NCI-H1694 (cell line): Measurements from ENCODE around the gene ZFYVE28.
"Not testable (repeated sequence)": the region's sequence is repeated elsewhere in the genome, so short reads cannot be mapped to it uniquely, and the experiment has no call there.

Source experiments
- DNase-seq: peaks from one replicate; lab custom pipeline; 2025; lab: John Stamatoyannopoulos, UW

ZFYVE28 gene

GRCh38 chr4:2248044-2248780, 170.2 kb downstream of the ZFYVE28 start:
- no peak for DNase-seq

- no peak for DNase-seq
Measured at GRCh38 chr4:2247128-2248043, 171.1 kb downstream of the ZFYVE28 start.

GRCh38 chr4:2246384-2247127, 171.9 kb downstream of the ZFYVE28 start:
- DNase-seq = no peak

- no peak for DNase-seq
Measured at GRCh38 chr4:2245787-2246275, 172.6 kb downstream of the ZFYVE28 start.

GRCh38 chr4:2245057-2245786, 173.2 kb downstream of the ZFYVE28 start:
- DNase-seq = no peak

- DNase-seq = peak; percentile 5
Measured at GRCh38 chr4:2243681-2244380, 174.6 kb downstream of the ZFYVE28 start.

- DNase-seq = peak; percentile 85
Measured at GRCh38 chr4:2241410-2242353, 176.8 kb downstream of the ZFYVE28 start, which contains the start of the genes HAUS3 and POLN. HAUS3 (minus strand) TSS chr4:2242121; CDS start chr4:2240946, 1,175 bp downstream. POLN (minus strand) TSS chr4:2242121; CDS start chr4:2229231, 12,890 bp downstream.

GRCh38 chr4:2241003-2241402, 177.4 kb downstream of the ZFYVE28 start:
- no peak for DNase-seq

GRCh38 chr4:2236944-2237666, 181.3 kb downstream of the ZFYVE28 start:
- no peak for DNase-seq

GRCh38 chr4:2231082-2231481, 187.4 kb downstream of the ZFYVE28 start:
- no peak for DNase-seq

- no peak for DNase-seq
Measured at GRCh38 chr4:2226261-2226660, 192.2 kb downstream of the ZFYVE28 start.

- no peak for DNase-seq
Measured at GRCh38 chr4:2222838-2223237, 195.6 kb downstream of the ZFYVE28 start.

- DNase-seq = not testable (repeated sequence)
Measured at GRCh38 chr4:2221378-2221777, 197.1 kb downstream of the ZFYVE28 start.

- DNase-seq = peak; percentile 58
Measured at GRCh38 chr4:2220016-2220630, 198.3 kb downstream of the ZFYVE28 start.
